AG04450 (cell line): ENCODE measurements around the gene DSTN. TPM values are rescaled to one million over a fixed set of nuclear protein-coding genes. Genes with fewer than 3 reads are reported as not detected.

ENCODE experiments used
- CTCF ChIA-PET: fragments of 300-600, 350-600 bp; formaldehyde crosslinking; extraction: SDS; loops from one replicate; lab custom pipeline; 2022; ENCODE audit warnings: antibody characterized with exemption, inconsistent platforms; lab: Charles Lee
- POLR2A ChIA-PET: fragments of 350-600 bp; formaldehyde crosslinking; extraction: SDS; loops from one replicate; lab custom pipeline; 2021; ENCODE audit warnings: antibody characterized with exemption, inconsistent platforms; lab: Yijun Ruan, JAX
- DNase-seq: peaks from one replicate; pipeline ENCODE4 v3.0.0-alpha.2; 2011; ENCODE audit warnings: low read depth, low spot score
- H3K27ac ChIP-seq: one replicate; pipeline ENCODE4 v1.5.1; 2012; ENCODE audit warnings: low read depth, low read length, control low read depth
- H3K27me3 ChIP-seq: one replicate; pipeline ENCODE4 v1.6.0; 2012; ENCODE audit warnings: low read length; ENCODE audit not compliant: control insufficient read depth, insufficient read depth
- H3K4me3 ChIP-seq: 2 replicates; pipeline ENCODE4 v1.5.1; 2011; ENCODE audit warnings: mild to moderate bottlenecking, low read depth, low read length, control low read depth
- H3K9me3 ChIP-seq: 2 replicates; pipeline ENCODE4 v1.5.1; 2012; ENCODE audit warnings: low read length; ENCODE audit not compliant: control insufficient read depth, insufficient read depth
- CTCF ChIP-seq: IDR thresholded peaks from 2 replicates; pipeline ENCODE4 v1.5.1; 2011; ENCODE audit warnings: low read depth, low read length, control low read depth, inconsistent platforms
- polyA plus RNA-seq: library from polyadenylated mRNA; depleted of rRNA; stranded (reverse); fragments of >200 nt; gene quantifications from 2 replicates; pipeline ENCODE4 v1.2.3, GENCODE V29; 2011

Gene DSTN
- polyA plus RNA-seq, 1 experiment, result 414 TPM

- POLR2A ChIA-PET, result no interaction called here
- no peaks in the 10 kb centered on the region; the same call in 1 of the 2 replicates for H3K9me3 ChIP-seq
- CTCF ChIA-PET, result interaction anchor here (2.1 kb wide), 1 partner anchor 10 kb away, joined by 6 read pairs; no protein-coding TSS in a partner anchor
- no peak overlapping the region for H3K27ac ChIP-seq
- H3K4me3 ChIP-seq, result no peak overlapping the region
- no peaks in the 10 kb centered on the region for H3K27me3 ChIP-seq
- no peak for TF ChIP-seq CTCF
- DNase-seq, result no peak
Observed at GRCh38 chr20:17621229-17621968, 51.5 kb downstream of the DSTN start.

GRCh38 chr20:17622086-17622850, 52.4 kb downstream of the DSTN start:
- ChIA-PET CTCF (interaction anchor here (2.1 kb wide), 1 partner anchor 9 kb away, joined by 6 read pairs; no protein-coding TSS in a partner anchor), POLR2A (no interaction called here)
- Histone ChIP-seq H3K27ac (peak overlapping the region; percentile 11), H3K4me3 (no peak overlapping the region), H3K9me3 (no peaks in the 10 kb centered on the region; the same call in 1 of the 2 replicates), H3K27me3 (no peaks in the 10 kb centered on the region)
- no peak for DNase-seq
- no peak for TF ChIP-seq CTCF

- no peaks in the 10 kb centered on the region; the same call in 1 of the 2 replicates for H3K9me3 ChIP-seq
- POLR2A ChIA-PET, result no interaction called here
- CTCF ChIA-PET, result interaction anchor here (2.1 kb wide), 1 partner anchor 8 kb away, joined by 6 read pairs; no protein-coding TSS in a partner anchor
- TF ChIP-seq CTCF, result no peak
- H3K27ac ChIP-seq, result peak overlapping the region; percentile 11
- DNase-seq, result no peak
- no peak overlapping the region for H3K4me3 ChIP-seq
- no peaks in the 10 kb centered on the region for H3K27me3 ChIP-seq
Observed at GRCh38 chr20:17622851-17623508, 53.1 kb downstream of the DSTN start.

GRCh38 chr20:17624070-17624469, 54.2 kb downstream of the DSTN start:
- POLR2A ChIA-PET, result no interaction called here
- CTCF ChIA-PET, result no interaction called here
- no peaks in the 10 kb centered on the region for H3K27me3 ChIP-seq
- no peak overlapping the region for H3K27ac ChIP-seq
- DNase-seq, result no peak
- no peak for TF ChIP-seq CTCF
- no peaks in the 10 kb centered on the region; the same call in 1 of the 2 replicates for H3K9me3 ChIP-seq
- no peak overlapping the region for H3K4me3 ChIP-seq
